HEK293 (cell line): Measurements from ENCODE around the gene TTC24.

Experiments
- CTCF ChIA-PET: fragments of 350-600 bp; formaldehyde crosslinking; extraction: SDS; loops from one replicate; lab custom pipeline; 2021; ENCODE audit warnings: antibody characterized with exemption; lab: Yijun Ruan, JAX
- POLR2A ChIA-PET: fragments of 300-600 bp; formaldehyde crosslinking; extraction: SDS; loops from one replicate; lab custom pipeline; 2020; ENCODE audit warnings: antibody characterized with exemption, inconsistent platforms; lab: Yijun Ruan, JAX
- H3K27ac ChIP-seq: fragments of 200-500 bp; sonication (Bioruptor generic); 2 replicates; pipeline ENCODE4 v1.5.1; 2014; ENCODE audit warnings: low read depth, low read length, control low read depth, inconsistent platforms; ENCODE audit errors: extremely low read depth
- H3K36me3 ChIP-seq, 2 experiments: fragments of 200-500 bp in 1 of 2; sonication (Bioruptor generic) in 1 of 2; 1 replicate in 1 of 2; 2 replicates in 1 of 2; pipeline ENCODE4 v1.5.1; 2014 to 2017; ENCODE audit warnings: inconsistent platforms in 2 of 2, low read length in 2 of 2; ENCODE audit not compliant: control insufficient read depth in 2 of 2, insufficient read depth in 1 of 2
- H3K4me1 ChIP-seq: fragments of 200-500 bp; sonication (Bioruptor generic); 2 replicates; pipeline ENCODE4 v1.5.1; 2014; ENCODE audit warnings: mild to moderate bottlenecking, low read length, inconsistent platforms; ENCODE audit not compliant: control insufficient read depth, insufficient read depth
- H3K4me3 ChIP-seq: 2 replicates; pipeline ENCODE4 v1.5.1; 2011; ENCODE audit warnings: low read depth, mild to moderate bottlenecking, control low read depth, low read length, moderate library complexity
- H3K9me3 ChIP-seq: fragments of 200-500 bp; sonication (Bioruptor generic); 2 replicates; pipeline ENCODE4 v1.5.1; 2014; ENCODE audit warnings: low read depth, low read length, inconsistent platforms; ENCODE audit not compliant: control insufficient read depth, insufficient read depth
- GLIS2 ChIP-seq: fragments of 450-650 bp; formaldehyde crosslinking; IDR thresholded peaks from 2 replicates; pipeline ENCODE4 v1.5.1; 2016; ENCODE audit warnings: missing biosample characterization, missing genetic modification characterization
- KLF10 ChIP-seq: fragments of 450-650 bp; IDR thresholded peaks from 2 replicates; pipeline ENCODE4 v1.5.1; 2018; ENCODE audit warnings: missing biosample characterization, mild to moderate bottlenecking, missing genetic modification characterization
- KLF9 ChIP-seq: fragments of 450-650 bp; formaldehyde crosslinking; IDR thresholded peaks from 2 replicates; pipeline ENCODE4 v1.5.1; 2016; ENCODE audit warnings: missing biosample characterization, missing genetic modification characterization, low read depth
- MEIS1 ChIP-seq: sonication (generic); formaldehyde crosslinking; IDR thresholded peaks from 2 replicates; pipeline ENCODE4 v1.8.1; 2022; ENCODE audit warnings: missing genetic modification reagents, mild to moderate bottlenecking, borderline replicate concordance
- RBAK ChIP-seq: fragments of 450-650 bp; formaldehyde crosslinking; IDR thresholded peaks from 2 replicates; pipeline ENCODE4 v1.5.1; 2016; ENCODE audit warnings: missing biosample characterization, missing genetic modification characterization
- SP2 ChIP-seq: fragments of 450-650 bp; formaldehyde crosslinking; IDR thresholded peaks from 2 replicates; pipeline ENCODE4 v1.5.1; 2016; ENCODE audit warnings: missing biosample characterization, missing genetic modification characterization
- SP7 ChIP-seq: fragments of 450-650 bp; formaldehyde crosslinking; IDR thresholded peaks from 2 replicates; pipeline ENCODE4 v1.5.1; 2016; ENCODE audit warnings: missing biosample characterization, missing genetic modification characterization
- ZBTB8A ChIP-seq: fragments of 450-650 bp; formaldehyde crosslinking; IDR thresholded peaks from 2 replicates; pipeline ENCODE4 v1.5.1; 2016; ENCODE audit warnings: missing biosample characterization, missing genetic modification characterization
- ZNF112 ChIP-seq: fragments of 450-650 bp; formaldehyde crosslinking; IDR thresholded peaks from 2 replicates; pipeline ENCODE4 v1.5.0; 2017; ENCODE audit warnings: missing biosample characterization, missing genetic modification characterization
- ZNF138 ChIP-seq: fragments of 450-650 bp; formaldehyde crosslinking; IDR thresholded peaks from 2 replicates; pipeline ENCODE4 v1.5.1; 2016; ENCODE audit warnings: missing biosample characterization, missing genetic modification characterization, borderline replicate concordance
- ZNF175 ChIP-seq: fragments of 450-650 bp; formaldehyde crosslinking; IDR thresholded peaks from 2 replicates; pipeline ENCODE4 v1.5.1; 2016; ENCODE audit warnings: missing biosample characterization, missing genetic modification characterization
- ZNF184 ChIP-seq: fragments of 450-650 bp; IDR thresholded peaks from 2 replicates; pipeline ENCODE4 v1.5.1; 2018; ENCODE audit warnings: missing biosample characterization, mild to moderate bottlenecking, missing genetic modification characterization
- ZNF202 ChIP-seq: fragments of 450-650 bp; formaldehyde crosslinking; IDR thresholded peaks from 2 replicates; pipeline ENCODE4 v1.5.1; 2016; ENCODE audit warnings: missing biosample characterization, missing genetic modification characterization, borderline replicate concordance
- ZNF23 ChIP-seq: fragments of 450-650 bp; formaldehyde crosslinking; IDR thresholded peaks from 2 replicates; pipeline ENCODE4 v1.5.1; 2016; ENCODE audit warnings: missing biosample characterization, missing genetic modification characterization, borderline replicate concordance
- ZNF335 ChIP-seq: fragments of 450-650 bp; formaldehyde crosslinking; conservative IDR thresholded peaks from 2 replicates; pipeline ENCODE4 v1.5.1; 2016; ENCODE audit warnings: missing biosample characterization, missing genetic modification characterization
- ZNF366 ChIP-seq: fragments of 450-650 bp; formaldehyde crosslinking; conservative IDR thresholded peaks from 2 replicates; pipeline ENCODE4 v1.5.1; 2016; ENCODE audit warnings: missing biosample characterization, missing genetic modification characterization
- ZNF501 ChIP-seq: fragments of 450-650 bp; formaldehyde crosslinking; IDR thresholded peaks from 2 replicates; pipeline ENCODE4 v1.5.1; 2016; ENCODE audit warnings: missing biosample characterization, missing genetic modification characterization
- ZNF544 ChIP-seq: fragments of 450-650 bp; formaldehyde crosslinking; IDR thresholded peaks from 2 replicates; pipeline ENCODE4 v1.5.0; 2017; ENCODE audit warnings: missing biosample characterization, missing genetic modification characterization
- ZNF629 ChIP-seq: fragments of 450-650 bp; formaldehyde crosslinking; IDR thresholded peaks from 2 replicates; pipeline ENCODE4 v1.5.1; 2017; ENCODE audit warnings: missing biosample characterization, missing genetic modification characterization
- ZNF658 ChIP-seq: fragments of 450-650 bp; formaldehyde crosslinking; IDR thresholded peaks from 2 replicates; pipeline ENCODE4; 2016; ENCODE audit warnings: missing biosample characterization, missing genetic modification characterization
- ZNF76 ChIP-seq: fragments of 450-650 bp; formaldehyde crosslinking; IDR thresholded peaks from 2 replicates; pipeline ENCODE4; 2016; ENCODE audit warnings: low read depth, missing biosample characterization, missing genetic modification characterization, borderline replicate concordance
- ZNF843 ChIP-seq: fragments of 450-650 bp; formaldehyde crosslinking; IDR thresholded peaks from 2 replicates; pipeline ENCODE4 v1.5.1; 2016; ENCODE audit warnings: missing biosample characterization, missing genetic modification characterization
- ZSCAN16 ChIP-seq: fragments of 450-650 bp; formaldehyde crosslinking; IDR thresholded peaks from 2 replicates; pipeline ENCODE4 v1.5.1; 2016; ENCODE audit warnings: missing biosample characterization, missing genetic modification characterization
- ZSCAN23 ChIP-seq: fragments of 450-650 bp; formaldehyde crosslinking; IDR thresholded peaks from 2 replicates; pipeline ENCODE4 v1.5.1; 2016; ENCODE audit warnings: missing biosample characterization, missing genetic modification characterization
- TF ChIP-seq, protein P1 (sequence below): fragments of 450-650 bp; formaldehyde crosslinking; IDR thresholded peaks from 2 replicates; pipeline ENCODE4 v1.5.1; 2016; ENCODE audit warnings: missing biosample characterization, missing genetic modification characterization
- TF ChIP-seq, protein P2 (sequence below): fragments of 450-650 bp; formaldehyde crosslinking; IDR thresholded peaks from 2 replicates; pipeline ENCODE4 v1.5.0; 2017; ENCODE audit warnings: missing biosample characterization, missing genetic modification characterization, borderline replicate concordance
- TF ChIP-seq, protein P3 (sequence below): fragments of 450-650 bp; formaldehyde crosslinking; IDR thresholded peaks from 2 replicates; pipeline ENCODE4 v1.5.1; 2016; ENCODE audit warnings: missing biosample characterization, missing genetic modification characterization
- TF ChIP-seq, protein P4 (sequence below): fragments of 450-650 bp; IDR thresholded peaks from 2 replicates; pipeline ENCODE4 v1.5.1; 2018; ENCODE audit warnings: missing biosample characterization, mild to moderate bottlenecking, missing genetic modification characterization
- TF ChIP-seq, protein P5 (sequence below): fragments of 450-650 bp; formaldehyde crosslinking; IDR thresholded peaks from 2 replicates; pipeline ENCODE4 v1.5.1; 2016; ENCODE audit warnings: missing biosample characterization, missing genetic modification characterization

TTC24 gene

DNA sequence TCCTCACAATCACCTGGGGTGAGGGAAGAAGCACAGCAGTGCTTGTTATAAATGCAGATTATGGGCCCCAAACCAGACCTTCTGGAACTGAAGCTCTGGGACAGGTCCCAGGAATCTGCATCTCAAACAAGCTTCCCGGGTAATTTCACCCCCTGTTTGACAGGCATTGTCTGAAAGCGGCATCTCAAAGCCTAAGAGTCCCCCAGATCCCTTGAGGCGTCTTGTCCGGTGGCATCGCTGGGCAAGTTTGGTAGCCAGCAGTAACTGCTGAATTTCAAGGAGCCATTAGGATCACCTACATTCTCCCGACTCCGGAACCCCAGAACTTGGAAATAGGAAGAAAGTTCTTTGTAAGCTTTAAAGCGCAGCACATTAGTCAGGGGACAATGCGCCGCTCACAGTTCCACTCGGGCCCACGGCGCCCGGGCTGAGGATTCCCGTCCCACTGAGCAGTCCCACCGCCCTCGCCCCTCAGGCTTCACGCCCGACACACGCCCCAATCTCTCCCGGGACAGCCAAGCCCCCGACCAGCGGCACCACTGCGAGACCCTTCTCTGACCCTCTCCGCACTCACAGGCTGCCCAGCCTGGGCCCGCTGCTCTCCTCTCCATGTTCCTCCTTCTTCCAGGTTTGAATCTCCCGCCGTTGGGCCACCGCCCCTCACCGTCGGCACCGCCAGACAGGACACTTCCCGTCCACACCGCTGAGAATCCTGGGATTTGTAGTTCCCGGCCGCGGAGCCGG is 7.4 kb upstream of the TTC24 start, which contains the start of gene IQGAP3:
Gene IQGAP3, minus strand, starts transcription at position 647 of the 744 bp plus-strand sequence. Its CDS starts 36 bp downstream, at position 611.
- H3K27ac ChIP-seq = peak within 1 kb of the TSS; percentile 35
- ChIA-PET POLR2A (interaction anchor here (1.7 kb wide), 1 partner anchor 20 kb away, joined by 9 read pairs; the partner anchor contains the start of gene NAXE), CTCF (interaction anchor here (0.5 to 1.8 kb wide), 9 partner anchors 8 to 253 kb away, joined by 3 to 9 read pairs (median 4); no protein-coding TSS in a partner anchor)
- peak within 1 kb of the TSS; percentile 98 for H3K4me3 ChIP-seq
- peaks cover 23 to 28% of the 10 kb centered on the region in 2 experiments for H3K36me3 ChIP-seq
- no peaks in the 10 kb centered on the region; the same call in 1 of the 2 replicates for H3K4me1 ChIP-seq
- no peaks in the 10 kb centered on the region for H3K9me3 ChIP-seq
- TF ChIP-seq, protein P1, sequence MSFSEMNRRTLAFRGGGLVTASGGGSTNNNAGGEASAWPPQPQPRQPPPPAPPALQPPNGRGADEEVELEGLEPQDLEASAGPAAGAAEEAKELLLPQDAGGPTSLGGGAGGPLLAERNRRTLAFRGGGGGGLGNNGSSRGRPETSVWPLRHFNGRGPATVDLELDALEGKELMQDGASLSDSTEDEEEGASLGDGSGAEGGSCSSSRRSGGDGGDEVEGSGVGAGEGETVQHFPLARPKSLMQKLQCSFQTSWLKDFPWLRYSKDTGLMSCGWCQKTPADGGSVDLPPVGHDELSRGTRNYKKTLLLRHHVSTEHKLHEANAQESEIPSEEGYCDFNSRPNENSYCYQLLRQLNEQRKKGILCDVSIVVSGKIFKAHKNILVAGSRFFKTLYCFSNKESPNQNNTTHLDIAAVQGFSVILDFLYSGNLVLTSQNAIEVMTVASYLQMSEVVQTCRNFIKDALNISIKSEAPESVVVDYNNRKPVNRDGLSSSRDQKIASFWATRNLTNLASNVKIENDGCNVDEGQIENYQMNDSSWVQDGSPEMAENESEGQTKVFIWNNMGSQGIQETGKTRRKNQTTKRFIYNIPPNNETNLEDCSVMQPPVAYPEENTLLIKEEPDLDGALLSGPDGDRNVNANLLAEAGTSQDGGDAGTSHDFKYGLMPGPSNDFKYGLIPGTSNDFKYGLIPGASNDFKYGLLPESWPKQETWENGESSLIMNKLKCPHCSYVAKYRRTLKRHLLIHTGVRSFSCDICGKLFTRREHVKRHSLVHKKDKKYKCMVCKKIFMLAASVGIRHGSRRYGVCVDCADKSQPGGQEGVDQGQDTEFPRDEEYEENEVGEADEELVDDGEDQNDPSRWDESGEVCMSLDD = peak; percentile 21; the same call in 1 of the 2 replicates
- TF ChIP-seq ZNF544 (tag by site-specific recombination) (no peak), ZNF202 (tag by site-specific recombination) (no peak), GLIS2 (tag by site-specific recombination) (no peak), KLF9 (tag by site-specific recombination) (peak; percentile 92), ZNF184 (tag by site-specific recombination) (no peak), ZSCAN23 (no peak; the same call in 1 of the 2 replicates), ZNF843 (tag by site-specific recombination) (0 out of 2 replicates have a peak, but pooled peaks have one; percentile 57), ZNF138 (tag by site-specific recombination) (no peak), KLF10 (tag by site-specific recombination) (peak; percentile 92), ZNF23 (tag by site-specific recombination) (no peak), ZNF112 (no peak), SP7 (tag by site-specific recombination) (peak; percentile 58; the same call in 1 of the 2 replicates), ZNF335 (tag by site-specific recombination) (peak; percentile 93), ZNF175 (tag by site-specific recombination) (no peak), ZNF76 (tag by site-specific recombination) (peak; percentile 96), SP2 (tag by site-specific recombination) (peak; percentile 84), ZSCAN16 (tag by site-specific recombination) (no peak), ZNF366 (tag by site-specific recombination) (no peak; the same call in 1 of the 2 replicates), ZNF658 (tag by site-specific recombination) (no peak), RBAK (no peak), ZNF629 (tag by site-specific recombination) (peak; percentile 59; the same call in 1 of the 2 replicates), ZNF501 (tag by site-specific recombination) (peak; percentile 80; the same call in 1 of the 2 replicates), ZBTB8A (peak; percentile 91), MEIS1 (CRISPR knock-in tag) (no peak)
- TF ChIP-seq, protein P2, sequence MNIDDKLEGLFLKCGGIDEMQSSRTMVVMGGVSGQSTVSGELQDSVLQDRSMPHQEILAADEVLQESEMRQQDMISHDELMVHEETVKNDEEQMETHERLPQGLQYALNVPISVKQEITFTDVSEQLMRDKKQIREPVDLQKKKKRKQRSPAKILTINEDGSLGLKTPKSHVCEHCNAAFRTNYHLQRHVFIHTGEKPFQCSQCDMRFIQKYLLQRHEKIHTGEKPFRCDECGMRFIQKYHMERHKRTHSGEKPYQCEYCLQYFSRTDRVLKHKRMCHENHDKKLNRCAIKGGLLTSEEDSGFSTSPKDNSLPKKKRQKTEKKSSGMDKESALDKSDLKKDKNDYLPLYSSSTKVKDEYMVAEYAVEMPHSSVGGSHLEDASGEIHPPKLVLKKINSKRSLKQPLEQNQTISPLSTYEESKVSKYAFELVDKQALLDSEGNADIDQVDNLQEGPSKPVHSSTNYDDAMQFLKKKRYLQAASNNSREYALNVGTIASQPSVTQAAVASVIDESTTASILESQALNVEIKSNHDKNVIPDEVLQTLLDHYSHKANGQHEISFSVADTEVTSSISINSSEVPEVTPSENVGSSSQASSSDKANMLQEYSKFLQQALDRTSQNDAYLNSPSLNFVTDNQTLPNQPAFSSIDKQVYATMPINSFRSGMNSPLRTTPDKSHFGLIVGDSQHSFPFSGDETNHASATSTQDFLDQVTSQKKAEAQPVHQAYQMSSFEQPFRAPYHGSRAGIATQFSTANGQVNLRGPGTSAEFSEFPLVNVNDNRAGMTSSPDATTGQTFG (tag by site-specific recombination) = no peak
- TF ChIP-seq, protein P3, sequence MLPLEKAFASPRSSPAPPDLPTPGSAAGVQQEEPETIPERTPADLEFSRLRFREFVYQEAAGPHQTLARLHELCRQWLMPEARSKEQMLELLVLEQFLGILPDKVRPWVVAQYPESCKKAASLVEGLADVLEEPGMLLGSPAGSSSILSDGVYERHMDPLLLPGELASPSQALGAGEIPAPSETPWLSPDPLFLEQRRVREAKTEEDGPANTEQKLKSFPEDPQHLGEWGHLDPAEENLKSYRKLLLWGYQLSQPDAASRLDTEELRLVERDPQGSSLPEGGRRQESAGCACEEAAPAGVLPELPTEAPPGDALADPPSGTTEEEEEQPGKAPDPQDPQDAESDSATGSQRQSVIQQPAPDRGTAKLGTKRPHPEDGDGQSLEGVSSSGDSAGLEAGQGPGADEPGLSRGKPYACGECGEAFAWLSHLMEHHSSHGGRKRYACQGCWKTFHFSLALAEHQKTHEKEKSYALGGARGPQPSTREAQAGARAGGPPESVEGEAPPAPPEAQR (tag by site-specific recombination) = no peak
- TF ChIP-seq, protein P4, sequence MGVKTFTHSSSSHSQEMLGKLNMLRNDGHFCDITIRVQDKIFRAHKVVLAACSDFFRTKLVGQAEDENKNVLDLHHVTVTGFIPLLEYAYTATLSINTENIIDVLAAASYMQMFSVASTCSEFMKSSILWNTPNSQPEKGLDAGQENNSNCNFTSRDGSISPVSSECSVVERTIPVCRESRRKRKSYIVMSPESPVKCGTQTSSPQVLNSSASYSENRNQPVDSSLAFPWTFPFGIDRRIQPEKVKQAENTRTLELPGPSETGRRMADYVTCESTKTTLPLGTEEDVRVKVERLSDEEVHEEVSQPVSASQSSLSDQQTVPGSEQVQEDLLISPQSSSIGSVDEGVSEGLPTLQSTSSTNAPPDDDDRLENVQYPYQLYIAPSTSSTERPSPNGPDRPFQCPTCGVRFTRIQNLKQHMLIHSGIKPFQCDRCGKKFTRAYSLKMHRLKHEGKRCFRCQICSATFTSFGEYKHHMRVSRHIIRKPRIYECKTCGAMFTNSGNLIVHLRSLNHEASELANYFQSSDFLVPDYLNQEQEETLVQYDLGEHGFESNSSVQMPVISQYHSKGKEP (tag by site-specific recombination) = no peak
- TF ChIP-seq, protein P5, sequence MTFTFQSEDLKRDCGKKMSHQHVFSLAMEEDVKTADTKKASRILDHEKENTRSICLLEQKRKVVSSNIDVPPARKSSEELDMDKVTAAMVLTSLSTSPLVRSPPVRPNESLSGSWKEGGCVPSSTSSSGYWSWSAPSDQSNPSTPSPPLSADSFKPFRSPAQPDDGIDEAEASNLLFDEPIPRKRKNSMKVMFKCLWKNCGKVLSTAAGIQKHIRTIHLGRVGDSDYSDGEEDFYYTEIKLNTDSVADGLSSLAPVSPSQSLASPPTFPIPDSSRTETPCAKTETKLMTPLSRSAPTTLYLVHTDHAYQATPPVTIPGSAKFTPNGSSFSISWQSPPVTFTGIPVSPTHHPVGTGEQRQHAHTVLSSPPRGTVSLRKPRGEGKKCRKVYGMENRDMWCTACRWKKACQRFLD (tag by site-specific recombination) = no peak
